SH-SY5Y (cell line): Measurements from ENCODE around the gene ATP10A.

Experiments
- GATA2 ChIP-seq: IDR thresholded peaks from 2 replicates; pipeline ENCODE4 v1.6.1; 2011; ENCODE audit warnings: mild to moderate bottlenecking, low read depth, low read length
- GATA3 ChIP-seq: IDR thresholded peaks from 2 replicates; pipeline ENCODE4 v1.6.1; 2011; ENCODE audit warnings: low read depth, mild to moderate bottlenecking, low read length, moderate library complexity

The ATP10A gene

GRCh38 chr15:25790000-25790660, 73.0 kb downstream of the ATP10A start:
- TF ChIP-seq GATA2, result no peak
- TF ChIP-seq GATA3, result no peak

- TF ChIP-seq GATA2 (no peak), GATA3 (no peak)
Observed at GRCh38 chr15:25789616-25789999, 73.5 kb downstream of the ATP10A start.

GRCh38 chr15:25789211-25789610, 73.9 kb downstream of the ATP10A start:
- TF ChIP-seq GATA2 (no peak), GATA3 (no peak)

GRCh38 chr15:25787855-25788520, 75.1 kb downstream of the ATP10A start:
- TF ChIP-seq GATA2, result no peak
- TF ChIP-seq GATA3, result no peak

DNA sequence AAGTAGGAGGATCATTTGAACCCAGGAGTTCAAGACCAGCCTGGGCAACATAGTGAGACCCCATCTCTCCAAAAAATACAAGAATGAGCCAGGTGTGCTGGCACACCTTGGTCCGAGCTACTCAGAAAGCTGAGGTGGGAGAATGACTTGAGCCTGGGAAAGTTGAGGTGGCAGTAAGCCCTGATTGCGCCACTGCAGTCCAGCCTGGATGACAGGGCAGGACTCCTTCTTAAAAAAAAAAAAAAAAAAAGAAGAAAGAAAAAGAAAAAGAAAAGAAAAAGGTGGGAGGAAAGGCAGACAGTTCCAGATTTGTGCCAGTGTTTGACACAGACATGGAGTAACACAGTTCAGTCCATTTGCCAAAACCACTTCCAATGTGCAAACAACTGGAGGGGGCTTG, 75.7 kb downstream of the ATP10A start:
- no peak for TF ChIP-seq GATA3
- TF ChIP-seq GATA2, result no peak

GRCh38 chr15:25786040-25786439, 77.1 kb downstream of the ATP10A start:
- no peak for TF ChIP-seq GATA3
- no peak for TF ChIP-seq GATA2

DNA sequence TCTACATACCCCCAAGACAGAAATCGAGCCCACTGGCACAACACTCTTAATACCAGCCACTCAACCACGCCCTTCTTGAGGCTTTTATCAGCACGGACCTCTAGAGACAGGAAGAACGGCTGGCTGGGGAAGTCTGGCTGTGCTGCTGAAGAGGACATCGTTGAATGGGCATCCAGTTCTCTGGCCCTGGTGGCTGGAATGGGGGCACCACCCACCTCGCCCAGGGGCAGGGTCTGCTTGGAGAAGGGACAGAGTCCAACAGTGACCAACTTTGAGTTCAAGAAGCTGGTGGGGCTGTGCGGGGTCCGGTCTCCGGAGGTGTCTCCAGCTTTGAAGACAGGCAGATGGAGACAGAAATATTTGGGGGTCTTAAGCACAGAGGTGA, 77.5 kb downstream of the ATP10A start:
- TF ChIP-seq GATA3 (no peak), GATA2 (no peak)

GRCh38 chr15:25784876-25785640, 78.1 kb downstream of the ATP10A start:
- TF ChIP-seq GATA2 (no peak), GATA3 (no peak)

DNA sequence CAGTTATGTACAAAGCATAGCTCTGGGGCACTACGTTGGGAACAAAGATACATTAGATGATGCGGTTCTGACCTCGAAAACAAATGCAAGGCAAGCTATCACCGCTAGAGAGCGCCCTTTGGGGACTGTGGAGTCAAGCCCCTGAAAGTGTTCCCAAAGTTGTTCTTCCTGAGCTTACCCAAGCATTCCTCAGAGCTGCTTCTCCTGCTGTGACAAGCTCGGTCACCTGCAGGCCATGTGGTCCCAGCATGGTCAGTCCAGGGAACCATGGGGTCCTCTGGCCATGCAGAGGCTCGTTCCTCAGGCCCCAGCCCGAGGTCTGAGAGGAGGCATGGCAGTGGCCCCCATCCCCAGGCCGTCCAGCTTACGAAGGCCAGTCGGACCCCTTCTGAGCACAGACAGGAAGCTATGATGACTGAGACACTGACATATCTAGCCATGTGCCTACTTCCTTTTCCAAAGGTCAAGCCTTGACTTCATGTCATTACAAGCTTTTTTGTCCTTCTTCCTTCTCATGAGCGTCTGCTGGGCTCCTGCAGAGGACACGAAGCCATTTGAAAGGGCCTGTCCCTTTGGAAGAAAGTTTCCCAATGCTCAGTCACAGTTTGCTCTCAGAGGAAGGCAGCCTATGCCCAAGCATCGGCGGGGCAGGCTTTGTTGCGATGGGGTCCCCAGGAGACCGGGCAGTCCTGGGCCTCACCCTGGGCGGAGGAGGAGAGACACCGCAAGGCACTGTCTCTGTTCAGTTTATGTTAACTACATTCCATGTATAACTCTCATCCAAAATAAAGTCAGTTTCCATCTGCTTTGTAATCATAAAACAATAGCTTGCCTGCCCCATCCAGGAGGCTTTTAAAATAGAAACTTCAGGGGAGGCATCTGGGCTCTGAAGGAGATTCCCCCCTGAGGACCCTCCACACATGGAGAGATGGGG, 79.3 kb downstream of the ATP10A start:
- TF ChIP-seq GATA3, result no peak
- TF ChIP-seq GATA2, result no peak

GRCh38 chr15:25783134-25783533, 80.0 kb downstream of the ATP10A start:
- TF ChIP-seq GATA2, result no peak

DNA sequence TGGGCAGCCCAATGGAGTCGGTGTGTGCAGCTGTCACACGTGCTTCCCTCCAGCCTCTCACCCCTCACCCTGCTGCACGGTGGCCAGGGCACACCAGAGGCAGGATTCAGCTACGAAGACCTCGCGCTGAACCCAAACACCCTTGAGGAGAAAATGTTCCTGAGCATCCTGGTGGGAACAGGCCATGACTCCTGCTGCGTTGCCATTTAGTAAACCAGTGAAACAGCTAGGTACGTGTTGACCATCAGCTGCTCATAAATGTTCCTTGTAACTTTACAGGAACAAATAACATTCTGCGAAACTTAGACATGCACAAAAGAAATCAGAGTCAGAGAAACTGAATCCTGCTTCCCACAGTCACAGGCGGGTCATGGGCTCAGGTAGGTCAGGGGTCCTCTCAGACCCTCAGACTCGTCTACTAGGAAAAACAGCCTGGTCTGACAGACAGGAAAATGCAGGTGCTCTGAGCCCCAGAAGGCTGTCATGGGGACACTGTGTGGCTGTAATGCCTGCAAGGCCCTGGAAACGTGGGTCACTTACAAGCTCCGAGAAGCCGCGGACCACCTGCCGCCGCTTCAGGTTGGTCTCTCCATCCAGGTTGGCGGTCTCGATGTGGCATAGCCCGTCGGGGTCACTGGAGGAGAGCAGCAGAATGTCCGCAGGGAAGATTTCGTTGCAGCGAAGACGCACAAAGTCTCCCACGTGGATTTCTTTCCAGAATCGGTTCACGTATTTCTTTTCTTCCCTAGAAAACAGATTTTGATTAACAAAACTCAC, 82.5 kb downstream of the ATP10A start:
- TF ChIP-seq GATA2, result no peak
- TF ChIP-seq GATA3, result no peak

DNA sequence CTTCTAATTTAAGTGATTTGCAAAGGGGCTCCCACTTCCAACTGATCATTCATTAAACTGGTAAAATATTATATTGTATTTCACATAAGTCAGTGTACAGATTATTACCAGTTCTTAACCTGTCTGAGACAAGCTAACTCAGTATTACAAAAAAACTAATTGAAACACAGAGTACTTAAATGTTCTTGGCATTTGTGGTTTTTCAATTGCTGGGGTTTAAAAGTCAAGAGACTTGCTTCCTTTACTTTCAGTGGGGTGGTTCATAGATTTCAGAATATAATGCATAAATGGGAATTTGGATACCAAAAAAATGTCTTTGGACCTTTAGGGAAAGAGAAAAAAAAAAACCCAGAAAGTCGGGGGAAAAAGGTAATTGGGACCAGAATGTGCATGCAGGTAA, 85.0 kb downstream of the ATP10A start:
- no peak for TF ChIP-seq GATA3
- no peak for TF ChIP-seq GATA2

- TF ChIP-seq GATA3 (no peak), GATA2 (no peak)
Observed at GRCh38 chr15:25777037-25777436, 86.1 kb downstream of the ATP10A start.

DNA sequence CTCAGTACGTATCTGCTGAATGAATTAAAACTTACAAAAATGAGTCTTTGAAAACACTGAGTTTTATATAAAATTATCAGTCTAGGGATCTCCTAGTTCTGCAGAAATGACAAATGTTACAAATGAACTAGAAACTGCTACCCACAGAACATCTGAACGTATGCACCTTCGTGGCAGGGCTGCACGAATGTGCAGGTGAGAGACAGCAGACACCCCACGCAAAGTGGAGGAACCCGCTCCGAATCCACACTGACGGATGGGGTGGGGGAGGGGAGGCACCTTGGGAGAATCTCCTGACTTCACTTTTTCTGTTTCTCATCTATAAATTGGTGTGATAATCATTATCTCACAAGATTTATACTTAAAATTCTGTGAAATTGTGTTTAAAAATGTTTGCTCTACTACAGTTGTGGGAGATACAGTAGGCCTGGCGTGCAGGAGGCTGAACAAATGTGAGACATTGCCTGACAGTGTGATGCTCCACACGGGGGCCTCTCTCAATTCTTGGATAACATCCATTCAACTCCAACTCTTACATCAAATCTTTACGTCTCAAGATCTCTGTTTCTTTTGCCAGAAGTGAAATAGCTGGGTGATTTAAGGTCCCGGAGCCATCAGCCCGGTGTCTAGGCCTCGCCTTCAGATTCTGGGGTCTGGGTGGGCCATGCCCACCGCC, 86.9 kb downstream of the ATP10A start:
- TF ChIP-seq GATA2, result no peak
- TF ChIP-seq GATA3, result no peak
